OCI-LY7 (cell line): Measurements from ENCODE around the gene FEV. TPM values are rescaled to one million over a fixed set of nuclear protein-coding genes. Genes with fewer than 3 reads are reported as not detected.

Experiments
- BruUV-seq: library from RNA; stranded (reverse); fragments of 400-500 nt; replicated peaks from 2 replicates; lab custom pipeline; 2021; lab: Mats Ljungman, UMichigan
- CTCF ChIA-PET: fragments of 300-600 bp; sonication (Branson Sonifier 250); formaldehyde crosslinking; loops from one replicate; lab custom pipeline; 2022; ENCODE audit warnings: antibody characterized with exemption; ENCODE audit not compliant: unreplicated experiment; lab: Charles Lee
- POLR2A ChIA-PET: fragments of 300-600 bp; sonication (Branson Sonifier 250); formaldehyde crosslinking; loops from one replicate; lab custom pipeline; 2022; ENCODE audit warnings: antibody characterized with exemption; lab: Charles Lee
- DNase-seq: peaks from one replicate; pipeline ENCODE4 v3.0.0-alpha.2; 2015; ENCODE audit warnings: low spot score
- H2AFZ ChIP-seq: fragments of 200-600 bp; sonication (generic), shearing (Covaris generic); 2 replicates; pipeline ENCODE4 v1.6.1; 2014; ENCODE audit warnings: mild to moderate bottlenecking, antibody characterized with exemption, low read length, moderate library complexity
- H3K27ac ChIP-seq: fragments of 200-600 bp; sonication (generic); 2 replicates; pipeline ENCODE4 v1.5.1; 2014; ENCODE audit warnings: mixed run types, low read depth, mild to moderate bottlenecking, moderate library complexity, low read length, inconsistent platforms; ENCODE audit not compliant: poor library complexity, severe bottlenecking
- H3K36me3 ChIP-seq: fragments of 200-600 bp; sonication (generic); 2 replicates; pipeline ENCODE4 v1.6.1; 2014; ENCODE audit warnings: mild to moderate bottlenecking, antibody characterized with exemption, low read length, moderate library complexity, mixed read lengths; ENCODE audit not compliant: insufficient read depth
- H3K4me1 ChIP-seq: fragments of 200-600 bp; sonication (generic); 2 replicates; pipeline ENCODE4 v1.5.1; 2014; ENCODE audit warnings: mild to moderate bottlenecking, low read length; ENCODE audit not compliant: insufficient read depth, poor library complexity, severe bottlenecking
- H3K4me2 ChIP-seq: fragments of 200-600 bp; sonication (generic); 2 replicates; pipeline ENCODE4 v1.6.1; 2014; ENCODE audit warnings: mild to moderate bottlenecking, low read length
- H3K4me3 ChIP-seq: fragments of 200-600 bp; sonication (generic); 2 replicates; pipeline ENCODE4 v1.5.1; 2014; ENCODE audit warnings: mild to moderate bottlenecking, low read depth, low read length; ENCODE audit not compliant: poor library complexity, severe bottlenecking
- H3K79me2 ChIP-seq: fragments of 200-600 bp; sonication (generic); 2 replicates; pipeline ENCODE4 v1.6.1; 2016; ENCODE audit warnings: low read depth, mild to moderate bottlenecking, low read length, moderate library complexity, mixed read lengths; ENCODE audit not compliant: insufficient read depth
- H3K9me2 ChIP-seq: fragments of 200-600 bp; sonication (generic); 2 replicates; pipeline ENCODE4 v1.6.1; 2016; ENCODE audit warnings: mild to moderate bottlenecking, low read length, mixed read lengths; ENCODE audit not compliant: insufficient read depth
- H3K9me3 ChIP-seq: fragments of 200-600 bp; sonication (generic); 2 replicates; pipeline ENCODE4 v1.6.1; 2014; ENCODE audit warnings: mild to moderate bottlenecking, mixed run types, low read length, mixed read lengths
- H4K20me1 ChIP-seq: fragments of 200-600 bp; sonication (generic); 2 replicates; pipeline ENCODE4 v1.6.1; 2014; ENCODE audit warnings: mild to moderate bottlenecking, antibody characterized with exemption, low read length, moderate library complexity, mixed read lengths; ENCODE audit not compliant: insufficient read depth
- EZH2phosphoT487 ChIP-seq: fragments of 200-600 bp; sonication (generic); IDR thresholded peaks from 2 replicates; pipeline ENCODE4 v1.6.1; 2018; ENCODE audit warnings: low read depth, borderline replicate concordance, mild to moderate bottlenecking, mixed run types, antibody characterized with exemption, low read length, moderate library complexity, mixed read lengths
- intact Hi-C: fragments of 100-400 bp; cut with micrococcal nuclease; formaldehyde crosslinking; loops from one replicate; pipeline ENCODE4 v1.10.0; 2022; ENCODE audit not compliant: unreplicated experiment
- total RNA-seq, 2 experiments: library from RNA; depleted of rRNA in 1 of 2; stranded (reverse); fragments of >200 nt in 1 of 2; shearing (Covaris generic) in 1 of 2; gene quantifications; 2 replicates each; pipeline ENCODE4 v1.2.3, GENCODE V29; 2014 to 2022
- TF ChIP-seq, protein P1 (sequence below): fragments of 200-600 bp; sonication (generic); conservative IDR thresholded peaks from 2 replicates; pipeline ENCODE4 v1.5.1; 2014; ENCODE audit warnings: mild to moderate bottlenecking, antibody characterized with exemption, low read length, moderate library complexity, mixed read lengths

Gene FEV
- total RNA-seq, 2 experiments from 2014 or later, result not detected

DNA sequence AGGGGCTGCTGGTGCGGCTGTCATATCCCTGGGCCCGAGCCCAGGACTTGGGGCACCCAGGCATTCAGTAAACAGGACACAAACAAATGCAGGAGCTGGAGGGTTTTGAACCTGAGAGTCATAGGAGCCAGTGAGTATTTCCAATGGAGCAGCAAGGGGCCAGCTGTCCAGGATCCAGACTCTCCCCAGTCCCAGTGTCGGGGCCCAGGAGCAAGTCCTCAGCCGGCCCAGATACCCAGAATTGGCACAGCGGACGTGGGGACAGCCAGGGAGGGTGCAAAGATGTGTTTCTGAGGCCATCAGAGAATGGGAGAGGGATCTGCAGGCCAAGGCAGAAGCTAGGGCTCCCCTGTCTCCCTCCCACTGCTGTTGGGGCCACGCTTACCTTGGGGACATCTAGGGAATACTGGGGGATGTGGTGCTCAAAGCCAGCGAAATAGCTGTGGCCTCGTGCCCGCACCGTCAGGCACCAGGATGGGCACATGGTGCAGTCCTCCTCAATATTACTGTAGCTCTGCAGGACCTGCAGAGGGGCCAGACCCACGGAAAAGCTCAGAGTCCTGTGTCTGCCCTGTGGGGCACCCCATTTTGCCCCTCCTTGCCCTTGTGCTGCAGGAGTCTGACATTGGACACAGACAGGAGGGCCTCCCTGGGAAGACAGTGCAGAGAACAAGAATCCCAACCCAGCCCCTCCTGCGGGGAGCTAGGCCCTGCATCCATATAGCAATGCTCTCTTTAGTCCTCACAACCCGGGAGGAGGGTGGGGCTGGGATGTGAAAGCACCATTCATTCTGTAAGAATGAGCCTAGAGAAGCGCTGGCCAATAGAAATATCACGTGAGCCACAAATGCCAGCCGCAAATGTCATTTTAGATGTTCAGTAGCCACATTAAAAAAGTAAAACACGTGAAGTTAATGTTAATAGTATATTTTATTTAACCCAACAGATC is 40.9 kb upstream of the FEV start:
- Histone ChIP-seq H3K4me3 (no peak overlapping the region), H3K4me2 (no peak overlapping the region), H3K4me1 (no peaks in the 10 kb centered on the region), H2AFZ (no peak overlapping the region), H3K9me2 (no peaks in the 10 kb centered on the region), H3K36me3 (no peaks in the 10 kb centered on the region), H3K27ac (no peak overlapping the region), H3K79me2 (no peaks in the 10 kb centered on the region), H4K20me1 (no peaks in the 10 kb centered on the region), H3K9me3 (no peaks in the 10 kb centered on the region)
- POLR2A ChIA-PET, result no interaction called here
- intact Hi-C loops, result no loop called here
- no TSS peak for BruUV-seq
- CTCF ChIA-PET, result interaction anchor here (0.5 kb wide), 1 partner anchor 49 kb away, joined by 4 read pairs; no protein-coding TSS in a partner anchor
- TF ChIP-seq EZH2phosphoT487, result no peak
- TF ChIP-seq, protein P1, sequence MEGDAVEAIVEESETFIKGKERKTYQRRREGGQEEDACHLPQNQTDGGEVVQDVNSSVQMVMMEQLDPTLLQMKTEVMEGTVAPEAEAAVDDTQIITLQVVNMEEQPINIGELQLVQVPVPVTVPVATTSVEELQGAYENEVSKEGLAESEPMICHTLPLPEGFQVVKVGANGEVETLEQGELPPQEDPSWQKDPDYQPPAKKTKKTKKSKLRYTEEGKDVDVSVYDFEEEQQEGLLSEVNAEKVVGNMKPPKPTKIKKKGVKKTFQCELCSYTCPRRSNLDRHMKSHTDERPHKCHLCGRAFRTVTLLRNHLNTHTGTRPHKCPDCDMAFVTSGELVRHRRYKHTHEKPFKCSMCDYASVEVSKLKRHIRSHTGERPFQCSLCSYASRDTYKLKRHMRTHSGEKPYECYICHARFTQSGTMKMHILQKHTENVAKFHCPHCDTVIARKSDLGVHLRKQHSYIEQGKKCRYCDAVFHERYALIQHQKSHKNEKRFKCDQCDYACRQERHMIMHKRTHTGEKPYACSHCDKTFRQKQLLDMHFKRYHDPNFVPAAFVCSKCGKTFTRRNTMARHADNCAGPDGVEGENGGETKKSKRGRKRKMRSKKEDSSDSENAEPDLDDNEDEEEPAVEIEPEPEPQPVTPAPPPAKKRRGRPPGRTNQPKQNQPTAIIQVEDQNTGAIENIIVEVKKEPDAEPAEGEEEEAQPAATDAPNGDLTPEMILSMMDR, result no peak
- DNase-seq, result no peak

GRCh38 chr2:219024059-219024458 is 39.1 kb upstream of the FEV start:
- Histone ChIP-seq H3K4me1 (no peaks in the 10 kb centered on the region), H3K9me3 (no peaks in the 10 kb centered on the region), H3K36me3 (no peaks in the 10 kb centered on the region), H3K79me2 (no peaks in the 10 kb centered on the region), H3K4me3 (no peak overlapping the region), H4K20me1 (no peaks in the 10 kb centered on the region), H3K4me2 (no peak overlapping the region), H3K9me2 (no peaks in the 10 kb centered on the region), H3K27ac (no peak overlapping the region), H2AFZ (no peak overlapping the region)
- no peak for DNase-seq
- no TSS peak for BruUV-seq
- intact Hi-C loops, result no loop called here
- ChIA-PET CTCF (interaction anchor here (0.5 to 0.6 kb wide), 2 partner anchors 16 to 136 kb away, joined by 3 to 4 read pairs; partner anchors contain the start of gene NHEJ1), POLR2A (interaction anchor here (0.6 kb wide), 2 partner anchors 76 to 443 kb away, joined by 3 to 5 read pairs; no protein-coding TSS in a partner anchor)
- no peak for TF ChIP-seq EZH2phosphoT487
- TF ChIP-seq, protein P1, result no peak
